BJ (cell line): ENCODE results near the gene TAGLN3. TPM values are rescaled to one million over a fixed set of nuclear protein-coding genes. Genes with fewer than 3 reads are reported as not detected.

Experiments used
- CTCF ChIA-PET: fragments of 350-600 bp; formaldehyde crosslinking; extraction: SDS; loops from one replicate; lab custom pipeline; 2021; ENCODE audit warnings: antibody characterized with exemption, inconsistent platforms; lab: Yijun Ruan, JAX
- POLR2A ChIA-PET: fragments of 300-600 bp; sonication (Branson Sonifier 250); formaldehyde crosslinking; extraction: SDS; loops from one replicate; lab custom pipeline; 2021; ENCODE audit warnings: antibody characterized with exemption; lab: Charles Lee
- DNase-seq: peaks from one replicate; pipeline ENCODE4 v3.0.0-alpha.2; 2011; ENCODE audit warnings: low read depth
- H3K27me3 ChIP-seq: 2 replicates; pipeline ENCODE4 v1.6.0; 2011; ENCODE audit warnings: low read length; ENCODE audit not compliant: control insufficient read depth, insufficient read depth
- H3K36me3 ChIP-seq: 2 replicates; pipeline ENCODE4 v1.5.1; 2011; ENCODE audit warnings: low read length; ENCODE audit not compliant: control insufficient read depth, insufficient read depth
- H3K4me3 ChIP-seq: 2 replicates; pipeline ENCODE4 v1.5.1; 2011; ENCODE audit warnings: low read depth, mild to moderate bottlenecking, control low read depth, low read length
- polyA plus RNA-seq: library from polyadenylated mRNA; depleted of rRNA; stranded (reverse); fragments of >200 nt; gene quantifications from 2 replicates; pipeline ENCODE4 v1.2.3, GENCODE V29; 2011
- TF ChIP-seq, protein P1 (sequence below): IDR thresholded peaks from 2 replicates; pipeline ENCODE4 v1.5.1; 2011; ENCODE audit warnings: low read depth, mild to moderate bottlenecking, control low read depth, inconsistent platforms, low read length, moderate library complexity; ENCODE audit not compliant: insufficient read depth

TAGLN3 gene
- polyA plus RNA-seq, 1 experiment, result not detected

DNA sequence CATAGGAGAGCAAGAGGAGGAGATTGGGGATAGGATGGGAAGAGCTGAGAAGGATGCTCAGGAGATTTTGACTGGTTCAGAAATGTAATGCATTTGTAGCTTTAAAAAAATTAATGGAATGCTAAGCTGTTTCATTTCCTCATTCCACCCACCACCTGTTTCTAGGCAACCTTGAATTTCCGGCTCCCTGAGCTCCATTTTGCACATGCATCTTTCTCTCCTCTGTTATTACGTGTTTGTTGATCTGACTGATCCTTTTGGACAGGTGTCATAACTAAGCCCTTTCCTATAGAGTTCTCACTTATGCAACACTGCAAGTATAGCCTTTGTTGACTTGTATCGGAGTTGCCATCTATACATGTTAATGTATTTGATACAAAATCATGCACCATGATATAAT lies 40.1 kb downstream of the TAGLN3 start:
- H3K27me3 ChIP-seq, result no peaks in the 10 kb centered on the region
- no peak for DNase-seq
- H3K36me3 ChIP-seq, result no peaks in the 10 kb centered on the region
- POLR2A ChIA-PET, result interaction anchor here (0.5 kb wide), 1 partner anchor 14 kb away, joined by 4 read pairs; no protein-coding TSS in a partner anchor
- H3K4me3 ChIP-seq, result no peak overlapping the region
- TF ChIP-seq, protein P1, sequence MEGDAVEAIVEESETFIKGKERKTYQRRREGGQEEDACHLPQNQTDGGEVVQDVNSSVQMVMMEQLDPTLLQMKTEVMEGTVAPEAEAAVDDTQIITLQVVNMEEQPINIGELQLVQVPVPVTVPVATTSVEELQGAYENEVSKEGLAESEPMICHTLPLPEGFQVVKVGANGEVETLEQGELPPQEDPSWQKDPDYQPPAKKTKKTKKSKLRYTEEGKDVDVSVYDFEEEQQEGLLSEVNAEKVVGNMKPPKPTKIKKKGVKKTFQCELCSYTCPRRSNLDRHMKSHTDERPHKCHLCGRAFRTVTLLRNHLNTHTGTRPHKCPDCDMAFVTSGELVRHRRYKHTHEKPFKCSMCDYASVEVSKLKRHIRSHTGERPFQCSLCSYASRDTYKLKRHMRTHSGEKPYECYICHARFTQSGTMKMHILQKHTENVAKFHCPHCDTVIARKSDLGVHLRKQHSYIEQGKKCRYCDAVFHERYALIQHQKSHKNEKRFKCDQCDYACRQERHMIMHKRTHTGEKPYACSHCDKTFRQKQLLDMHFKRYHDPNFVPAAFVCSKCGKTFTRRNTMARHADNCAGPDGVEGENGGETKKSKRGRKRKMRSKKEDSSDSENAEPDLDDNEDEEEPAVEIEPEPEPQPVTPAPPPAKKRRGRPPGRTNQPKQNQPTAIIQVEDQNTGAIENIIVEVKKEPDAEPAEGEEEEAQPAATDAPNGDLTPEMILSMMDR, result no peak
- CTCF ChIA-PET, result interaction anchor here (1.0 to 1.6 kb wide), 4 partner anchors 26 to 461 kb away, joined by 3 to 8 read pairs (median 4); no protein-coding TSS in a partner anchor

DNA sequence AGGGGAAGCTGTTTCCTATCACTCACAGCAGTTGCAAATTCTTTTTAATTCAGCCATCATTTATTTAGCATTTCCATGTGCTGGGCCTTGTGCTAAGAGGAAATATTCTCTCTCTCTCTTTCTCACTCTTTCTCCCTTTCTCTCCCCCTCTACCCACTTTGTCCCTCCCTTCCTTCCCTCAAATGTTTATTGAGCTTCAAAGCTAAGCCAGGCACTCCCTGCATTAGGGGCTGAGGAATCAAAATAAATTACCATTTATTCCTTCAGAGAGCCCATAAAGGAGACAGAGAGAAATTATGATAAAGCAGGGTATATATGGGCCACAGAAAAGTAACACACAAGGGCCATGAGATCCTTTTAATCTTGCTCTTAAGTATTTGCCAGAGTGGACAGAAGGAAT lies 42.6 kb downstream of the TAGLN3 start:
- ChIA-PET CTCF (interaction anchor here (1.2 to 2.9 kb wide), 4 partner anchors 13 to 372 kb away, joined by 4 to 11 read pairs (median 6); no protein-coding TSS in a partner anchor), POLR2A (no interaction called here)
- TF ChIP-seq, protein P1, result no peak
- Histone ChIP-seq H3K36me3 (no peaks in the 10 kb centered on the region), H3K27me3 (no peaks in the 10 kb centered on the region), H3K4me3 (no peak overlapping the region)
- DNase-seq, result no peak

DNA sequence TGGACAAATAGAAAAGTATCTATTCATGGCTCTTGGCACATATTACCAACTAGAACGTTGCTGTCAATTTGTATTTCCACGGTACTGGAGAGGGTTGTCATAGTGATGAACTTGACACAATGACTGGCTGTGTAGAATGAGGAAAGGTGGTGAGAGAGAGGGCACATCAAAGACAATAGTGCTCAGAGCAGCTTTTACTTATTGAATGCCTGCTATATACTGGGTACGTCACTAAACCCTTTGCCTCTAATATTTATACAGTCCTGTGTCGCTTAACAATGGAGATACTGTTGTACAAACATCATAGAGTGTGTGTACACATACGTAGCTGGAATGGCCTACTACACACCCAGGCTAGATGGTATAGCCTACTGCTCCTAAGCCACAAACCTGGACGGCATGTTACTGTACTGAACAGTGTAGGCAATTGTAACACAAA lies 44.1 kb downstream of the TAGLN3 start:
- POLR2A ChIA-PET, result no interaction called here
- CTCF ChIA-PET, result interaction anchor here (0.6 to 4.2 kb wide), 25 partner anchors 8 to 427 kb away, joined by 3 to 24 read pairs (median 5); partner anchors contain the start of genes ABHD10 and TMPRSS7

DNA sequence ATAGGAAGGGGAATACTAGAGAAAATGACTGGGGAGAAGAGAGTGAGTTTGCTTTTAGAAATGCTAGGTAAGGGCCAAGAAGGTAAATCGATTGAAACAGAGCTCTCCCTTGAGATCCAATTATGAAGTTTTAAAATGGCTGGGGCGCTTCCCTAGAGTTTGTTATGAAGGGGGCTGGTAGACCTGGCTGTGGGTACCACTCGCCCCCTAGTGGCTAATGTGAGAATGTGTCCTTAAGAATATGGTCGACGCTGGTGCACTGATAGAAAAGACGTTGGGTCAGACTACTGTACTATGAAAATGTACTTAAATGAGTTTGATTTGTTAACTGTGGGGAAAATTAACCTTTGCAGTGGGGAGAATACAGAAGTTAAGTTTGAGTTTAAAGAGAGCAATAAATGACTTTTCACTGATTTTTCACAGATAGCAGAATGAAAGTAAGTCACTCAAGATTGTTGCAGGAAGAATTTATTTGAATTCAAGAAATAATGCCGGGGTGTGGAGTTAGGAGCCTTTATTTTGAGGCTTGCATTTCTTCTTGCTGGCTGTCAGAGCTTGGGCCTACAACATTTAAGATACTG lies 45.0 kb downstream of the TAGLN3 start:
- CTCF ChIA-PET, result interaction anchor here (0.6 to 4.2 kb wide), 31 partner anchors 9 to 427 kb away, joined by 3 to 24 read pairs (median 4); partner anchors contain the start of genes ABHD10 and TMPRSS7
- DNase-seq, result no peak
- POLR2A ChIA-PET, result no interaction called here

More for the DNA sequence above, 44.1 kb downstream of the TAGLN3 start:
- Histone ChIP-seq H3K4me3 (no peak overlapping the region), H3K36me3 (no peaks in the 10 kb centered on the region), H3K27me3 (no peaks in the 10 kb centered on the region)
- no peak for DNase-seq
- TF ChIP-seq, protein P1, result no peak

DNA sequence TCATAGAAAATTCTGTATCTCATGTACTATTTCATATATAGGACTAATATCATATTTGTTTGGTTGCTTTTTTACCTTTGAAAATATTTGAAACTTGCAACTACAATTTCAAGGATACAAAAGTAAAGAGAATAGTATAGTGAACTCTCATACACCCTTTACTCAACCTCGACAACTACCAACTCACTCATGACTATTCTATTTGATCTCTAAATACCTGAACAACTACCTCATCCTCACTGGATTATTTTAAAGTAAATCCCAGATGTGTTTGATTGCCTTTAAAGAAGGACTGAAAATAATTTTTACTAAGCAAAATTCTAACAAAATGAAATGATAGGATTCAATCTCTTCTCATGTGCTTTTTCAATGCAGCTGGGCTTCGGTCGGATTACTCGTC lies 47.9 kb downstream of the TAGLN3 start:
- Histone ChIP-seq H3K36me3 (no peaks in the 10 kb centered on the region), H3K27me3 (no peaks in the 10 kb centered on the region), H3K4me3 (no peak overlapping the region)
- TF ChIP-seq, protein P1, result no peak
- ChIA-PET POLR2A (no interaction called here), CTCF (interaction anchor here (0.8 to 4.2 kb wide), 4 partner anchors 15 to 57 kb away, joined by 3 to 22 read pairs (median 4); no protein-coding TSS in a partner anchor)
- DNase-seq, result no peak

More for the DNA sequence above, 45.0 kb downstream of the TAGLN3 start:
- no peaks in the 10 kb centered on the region for H3K36me3 ChIP-seq
- no peak overlapping the region for H3K4me3 ChIP-seq
- H3K27me3 ChIP-seq, result no peaks in the 10 kb centered on the region
- TF ChIP-seq, protein P1, result peak; percentile 91
